Adrenal gland (tissue), 12 donors: ENCODE measurements around the gene ELN. TPM values are rescaled to one million over a fixed set of nuclear protein-coding genes. Genes with fewer than 3 reads are reported as not detected.

Experiments used
- DNase-seq, 7 donors: peaks; one replicate each; pipeline ENCODE4 v3.0.0-alpha.2; 2019 to 2020
- H3K27ac ChIP-seq, 5 donors: fragments of 200-600 bp; sonication (generic) in 4 of 5; 1 replicate in 3 of 5; 2 replicates in 2 of 5; pipeline versions ENCODE4 v1.5.1 to v1.8.0; 2016 to 2020; ENCODE audit warnings: mild to moderate bottlenecking in 1 of 5
- H3K27me3 ChIP-seq: fragments of 200-600 bp; 2 replicates; pipeline ENCODE4 v1.8.0; 2021
- H3K36me3 ChIP-seq, 2 donors: fragments of 200-600 bp; replicated peaks in 1 of 2; 1 replicate in 1 of 2; 2 replicates in 1 of 2; pipeline versions ENCODE4 v1.5.1 to v1.8.0; 2018 to 2022
- H3K4me1 ChIP-seq, 2 donors: fragments of 200-600 bp; replicated peaks in 1 of 2; 1 replicate in 1 of 2; 2 replicates in 1 of 2; pipeline versions ENCODE4 v1.5.1 to v1.8.0; 2018 to 2021
- H3K4me3 ChIP-seq, 4 donors: fragments of 200-600 bp; sonication (generic) in 3 of 4; one replicate each; pipeline ENCODE4 v1.5.1; 2016 to 2018
- H3K9me3 ChIP-seq, 3 donors: fragments of 200-600 bp; sonication (generic) in 1 of 3; replicated peaks in 1 of 3; 1 replicate in 2 of 3; 2 replicates in 1 of 3; pipeline versions ENCODE4 v1.5.1 to v1.8.0; 2016 to 2021
- CTCF ChIP-seq, 6 experiments: fragments of 450-650 bp in 4 of 6; fragments of 200-600 bp in 2 of 6; sonication (generic) in 1 of 6; IDR thresholded peaks; 1 replicate in 5 of 6; 2 replicates in 1 of 6; pipeline versions ENCODE4 v1.5.1 to v1.8.0; 2016 to 2021; ENCODE audit warnings: antibody characterized with exemption in 6 of 6, mild to moderate bottlenecking in 2 of 6, moderate library complexity in 1 of 6
- POLR2A ChIP-seq, 2 donors: fragments of 450-650 bp; IDR thresholded peaks; one replicate each; pipeline ENCODE4 v1.6.1; 2017; ENCODE audit warnings: antibody characterized with exemption in 2 of 2, mild to moderate bottlenecking in 2 of 2, moderate library complexity in 1 of 2
- WGBS, 4 donors: extraction: QIAGEN DNeasy Blood & Tissue Kit in 2 of 4; methylation state at CpG; one replicate each; pipeline versions ENCODE4 v1.1.5 to v1.1.7; 2013 to 2017; 5-methylcytosine and 5-hydroxymethylcytosine counted together
- intact Hi-C, 2 donors: fragments of 100-400 bp; cut with DNase I; formaldehyde crosslinking; loops; one replicate each; pipeline versions ENCODE4 v1.14.1 to v1.15.0; 2022 to 2023
- polyA plus RNA-seq, 3 donors: library from polyadenylated mRNA; stranded (reverse); fragments of 200-250 nt in 2 of 3; fragments of 350-450 nt in 1 of 3; fragmentation: Illumina TruSeq in 1 of 3; extraction: RNeasy Lipid Tissue Mini Kit (QIAGEN cat#74804) in 1 of 3; gene quantifications; one replicate each; pipeline ENCODE4 v1.2.3, GENCODE V29; 2013 to 2014
- total RNA-seq, 9 donors: library from RNA; depleted of rRNA in 4 of 9; stranded (reverse); fragments of >200 nt in 4 of 9; fragments of 120-200 nt in 1 of 9; fragmentation: NEBNext Ultra II Directional in 1 of 9; extraction: Animal tissue kit (Norgen Biotek cat#: 25700) in 1 of 9; gene quantifications; one replicate each; pipeline versions ENCODE4 v1.1.0 to v1.2.4, GENCODE V29; 2013 to 2023
- donor health status: healthy with polysubstance abuse.
- donor health status: Bipolar disorder and iron deficiency.
- donor health status: DM: yes; HTN: yes; CAD: no.
- donor health status: DM: no; HTN: no; CAD: no.
- donor health status: DM: no; HTN: no; CAD: no.
- donor health status: DM: yes; HTN: yes; CAD: no.

Gene ELN
- total and polyA plus RNA-seq, 12 donors = 4.6 to 107 (median 15.9) TPM

- WGBS, 4 donors = 74 to 97% (median 79%) methylated on average over 3 to 4 of the region's 4 CpGs
- H3K9me3 ChIP-seq = no peaks in the 10 kb centered on the region
- no peak for TF ChIP-seq POLR2A (IDR thresholded peaks at IDR 0.05)
- no peak for TF ChIP-seq CTCF (IDR thresholded peaks at IDR 0.05)
- H3K36me3 ChIP-seq = no peaks in the 10 kb centered on the region
- no peak overlapping the region for H3K27ac ChIP-seq
- DNase-seq = no peak
- H3K4me3 ChIP-seq = no peak overlapping the region
- no peaks in the 10 kb centered on the region for H3K4me1 ChIP-seq
- intact Hi-C loops = no loop called here
- peaks cover 3% of the 10 kb centered on the region for H3K27me3 ChIP-seq
Measured at GRCh38 chr7:74001150-74001494, 26.9 kb upstream of the ELN start.

GRCh38 chr7:74002474-74003017, 25.4 kb upstream of the ELN start:
- TF ChIP-seq POLR2A (IDR thresholded peaks at IDR 0.05) (no peak), CTCF (IDR thresholded peaks at IDR 0.05) (no peak)
- Histone ChIP-seq H3K9me3 (no peaks in the 10 kb centered on the region), H3K27ac (peak overlapping the region in 1 of 5 donors; percentile 77), H3K36me3 (no peaks in the 10 kb centered on the region), H3K4me1 (no peaks in the 10 kb centered on the region), H3K27me3 (peaks cover 3% of the 10 kb centered on the region), H3K4me3 (no peak overlapping the region)
- 44 to 60% (median 56%) methylated on average over 16 of the region's 16 CpGs for WGBS, 4 donors
- peak in 5 of 7 donors; percentile 21 to 58 (median 48) for DNase-seq
- intact Hi-C loops = no loop called here

GRCh38 chr7:74003621-74004020, 24.4 kb upstream of the ELN start:
- no peak overlapping the region for H3K4me3 ChIP-seq
- no peaks in the 10 kb centered on the region for H3K27me3 ChIP-seq
- no peak overlapping the region for H3K27ac ChIP-seq
- no peaks in the 10 kb centered on the region for H3K9me3 ChIP-seq
- no peak for DNase-seq
- intact Hi-C loops = no loop called here
- no peak for TF ChIP-seq POLR2A (IDR thresholded peaks at IDR 0.05)
- no peak for TF ChIP-seq CTCF (IDR thresholded peaks at IDR 0.05)
- 89 to 95% (median 92%) methylated on average over 5 to 8 of the region's 8 CpGs for WGBS, 4 donors
- H3K36me3 ChIP-seq = no peaks in the 10 kb centered on the region
- H3K4me1 ChIP-seq = no peaks in the 10 kb centered on the region

- WGBS, 4 donors = 59 to 84% (median 73%) methylated on average over 4 to 5 of the region's 5 CpGs
- H3K9me3 ChIP-seq = no peaks in the 10 kb centered on the region
- no peaks in the 10 kb centered on the region for H3K4me1 ChIP-seq
- H3K36me3 ChIP-seq = no peaks in the 10 kb centered on the region
- intact Hi-C loops = no loop called here
- H3K27me3 ChIP-seq = no peaks in the 10 kb centered on the region
- TF ChIP-seq POLR2A (IDR thresholded peaks at IDR 0.05) = no peak
- no peak for TF ChIP-seq CTCF (IDR thresholded peaks at IDR 0.05)
- H3K4me3 ChIP-seq = no peak overlapping the region
- H3K27ac ChIP-seq = peak overlapping the region in 1 of 5 donors; percentile 34
- no peak for DNase-seq
Measured at GRCh38 chr7:74006032-74006431, 21.9 kb upstream of the ELN start.
